ENCODE results near the gene MSANTD2. TPM values are rescaled to one million over a fixed set of nuclear protein-coding genes. Genes with fewer than 3 reads are reported as not detected.

The MSANTD2 gene
- total RNA-seq, 6 experiments from 2014 or later = 2.6 to 4.7 (median 3.6) TPM

GRCh38 chr11:124719534-124719933, 80.7 kb downstream of the MSANTD2 start:
- Histone ChIP-seq H3K4me3 (no peak overlapping the region), H3K27me3 (peaks cover 0 to 6% of the 10 kb centered on the region in 2 donors), H3K4me1 (peaks cover 0 to 12% (median 0%) of the 10 kb centered on the region in 4 donors), H3K36me3 (no peaks in the 10 kb centered on the region), H3K9me3 (no peaks in the 10 kb centered on the region), H3K27ac (no peak overlapping the region)
- intact Hi-C loops (cut with DNase I) = no loop called here
- 5% methylated on average over 2 of the region's 2 CpGs for WGBS (ENCODE audit: insufficient coverage, low coverage, low lambda C conversion rate, missing lambda C conversion rate)
- DNase-seq = no peak
- no peak for ATAC-seq
- TF ChIP-seq CTCF (IDR thresholded peaks at IDR 0.05) (no peak), POLR2A (IDR thresholded peaks at IDR 0.05) (no peak)

GRCh38 chr11:124718801-124719200, 81.4 kb downstream of the MSANTD2 start:
- DNase-seq (no peak), ATAC-seq (no peak)
- H3K4me1 ChIP-seq = peaks cover 0 to 12% (median 0%) of the 10 kb centered on the region in 4 donors
- TF ChIP-seq CTCF (IDR thresholded peaks at IDR 0.05) (no peak), POLR2A (IDR thresholded peaks at IDR 0.05) (no peak)
- no peaks in the 10 kb centered on the region for H3K9me3 ChIP-seq
- no peak overlapping the region for H3K27ac ChIP-seq
- intact Hi-C loops (cut with DNase I) = no loop called here
- no peak overlapping the region for H3K4me3 ChIP-seq
- H3K27me3 ChIP-seq = peaks cover 0 to 6% of the 10 kb centered on the region in 2 donors
- H3K36me3 ChIP-seq = no peaks in the 10 kb centered on the region
- 57% methylated on average over 11 of the region's 14 CpGs for WGBS (ENCODE audit: insufficient coverage, low coverage, low lambda C conversion rate, missing lambda C conversion rate)

GRCh38 chr11:124717786-124718651, 82.2 kb downstream of the MSANTD2 start:
- intact Hi-C loops (cut with DNase I) = no loop called here
- Histone ChIP-seq H3K27me3 (peaks cover 0 to 6% of the 10 kb centered on the region in 2 donors), H3K4me1 (peaks cover 0 to 12% (median 0%) of the 10 kb centered on the region in 4 donors), H3K4me3 (peak overlapping the region in 2 of 3 donors; percentile 25 to 31), H3K9me3 (no peaks in the 10 kb centered on the region), H3K27ac (no peak overlapping the region), H3K36me3 (no peaks in the 10 kb centered on the region)
- DNase-seq = no peak
- TF ChIP-seq POLR2A (IDR thresholded peaks at IDR 0.05) (no peak), CTCF (IDR thresholded peaks at IDR 0.05) (no peak)
- peak; percentile 47 to 68 (median 60) for ATAC-seq
- WGBS (ENCODE audit: insufficient coverage, low coverage, low lambda C conversion rate, missing lambda C conversion rate) = 2% methylated on average over 20 of the region's 45 CpGs

GRCh38 chr11:124717421-124717785, 82.8 kb downstream of the MSANTD2 start:
- peak; percentile 54 to 82 (median 72) for ATAC-seq
- WGBS (ENCODE audit: insufficient coverage, low coverage, low lambda C conversion rate, missing lambda C conversion rate) = 28% methylated on average over 7 of the region's 7 CpGs

More at GRCh38 chr11:124717421-124717785, 82.8 kb downstream of the MSANTD2 start:
- Histone ChIP-seq H3K4me1 (peaks cover 0 to 12% (median 0%) of the 10 kb centered on the region in 4 donors), H3K27ac (no peak overlapping the region), H3K4me3 (no peak overlapping the region), H3K9me3 (no peaks in the 10 kb centered on the region), H3K27me3 (peaks cover 0 to 6% of the 10 kb centered on the region in 2 donors), H3K36me3 (no peaks in the 10 kb centered on the region)
- intact Hi-C loops (cut with DNase I) = no loop called here
- no peak for TF ChIP-seq POLR2A (IDR thresholded peaks at IDR 0.05)
- no peak for TF ChIP-seq CTCF (IDR thresholded peaks at IDR 0.05)
- no peak for DNase-seq

All from right lobe of liver (tissue), 6 donors.